DMS79 (cell line): Measurements from ENCODE around the gene SLC1A1.
A peak's percentile ranks its signal among the peaks of the same experiment; 100 is the strongest.

Experiments used
- DNase-seq: peaks from one replicate; lab custom pipeline; 2025; lab: John Stamatoyannopoulos, UW

The SLC1A1 gene

GRCh38 chr9:4489919-4490704 is at the start of gene SLC1A1:
Gene SLC1A1, plus strand, starts transcription at chr9:4490468. Its CDS starts 212 bp downstream, at chr9:4490680.
- DNase-seq = no peak

GRCh38 chr9:4442806-4443205 is 47.5 kb upstream of the SLC1A1 start:
- DNase-seq = no peak

- no peak for DNase-seq
Observed at GRCh38 chr9:4443439-4443838, 46.8 kb upstream of the SLC1A1 start.

- no peak for DNase-seq
Observed at GRCh38 chr9:4461437-4461836, 28.8 kb upstream of the SLC1A1 start.

- no peak for DNase-seq
Observed at GRCh38 chr9:4463824-4464223, 26.4 kb upstream of the SLC1A1 start.

- DNase-seq = no peak
Observed at GRCh38 chr9:4464911-4465513, 25.3 kb upstream of the SLC1A1 start.

- no peak for DNase-seq
Observed at GRCh38 chr9:4465910-4466309, 24.4 kb upstream of the SLC1A1 start.

- no peak for DNase-seq
Observed at GRCh38 chr9:4475301-4475700, 15.0 kb upstream of the SLC1A1 start.

- no peak for DNase-seq
Observed at GRCh38 chr9:4486176-4486575, 4.1 kb upstream of the SLC1A1 start.

GRCh38 chr9:4489562-4489918 is 728 bp upstream of the SLC1A1 start:
- no peak for DNase-seq

- no peak for DNase-seq
Observed at GRCh38 chr9:4490705-4491625, 697 bp downstream of the SLC1A1 start.

- DNase-seq = no peak
Observed at GRCh38 chr9:4491626-4491975, 1.3 kb downstream of the SLC1A1 start.

- DNase-seq = no peak
Observed at GRCh38 chr9:4494332-4494731, 4.1 kb downstream of the SLC1A1 start.

- DNase-seq = no peak
Observed at GRCh38 chr9:4494806-4495205, 4.5 kb downstream of the SLC1A1 start.

- DNase-seq = no peak
Observed at GRCh38 chr9:4495537-4495936, 5.3 kb downstream of the SLC1A1 start.

GRCh38 chr9:4496497-4496896 is 6.2 kb downstream of the SLC1A1 start:
- DNase-seq = no peak

- no peak for DNase-seq
Observed at GRCh38 chr9:4497395-4497794, 7.1 kb downstream of the SLC1A1 start.

GRCh38 chr9:4497855-4498254 is 7.6 kb downstream of the SLC1A1 start:
- no peak for DNase-seq

GRCh38 chr9:4499917-4500316 is 9.6 kb downstream of the SLC1A1 start:
- DNase-seq = peak; percentile 76

- no peak for DNase-seq
Observed at GRCh38 chr9:4501147-4501507, 10.9 kb downstream of the SLC1A1 start.

GRCh38 chr9:4502444-4502843 is 12.2 kb downstream of the SLC1A1 start:
- DNase-seq = no peak

- DNase-seq = no peak
Observed at GRCh38 chr9:4503103-4503502, 12.8 kb downstream of the SLC1A1 start.

GRCh38 chr9:4504250-4504649 is 14.0 kb downstream of the SLC1A1 start:
- no peak for DNase-seq
